NB4 (cell line): ENCODE measurements around the gene ARID1B.

Experiments used
- MYC ChIP-seq: IDR thresholded peaks from 2 replicates; pipeline ENCODE4 v1.6.1; 2011; ENCODE audit warnings: low read depth, low read length
- POLR2A ChIP-seq: IDR thresholded peaks from 2 replicates; pipeline ENCODE4 v1.6.1; 2011; ENCODE audit warnings: mild to moderate bottlenecking; ENCODE audit not compliant: insufficient read length; ENCODE audit errors: extremely low read depth
- TF ChIP-seq, protein P1 (sequence below): IDR thresholded peaks from one replicate; pipeline ENCODE4 v1.5.1; 2012; ENCODE audit warnings: low read depth, low read length

GRCh38 chr6:156779206-156780094, 2.3 kb downstream of the ARID1B start:
- TF ChIP-seq, protein P1, sequence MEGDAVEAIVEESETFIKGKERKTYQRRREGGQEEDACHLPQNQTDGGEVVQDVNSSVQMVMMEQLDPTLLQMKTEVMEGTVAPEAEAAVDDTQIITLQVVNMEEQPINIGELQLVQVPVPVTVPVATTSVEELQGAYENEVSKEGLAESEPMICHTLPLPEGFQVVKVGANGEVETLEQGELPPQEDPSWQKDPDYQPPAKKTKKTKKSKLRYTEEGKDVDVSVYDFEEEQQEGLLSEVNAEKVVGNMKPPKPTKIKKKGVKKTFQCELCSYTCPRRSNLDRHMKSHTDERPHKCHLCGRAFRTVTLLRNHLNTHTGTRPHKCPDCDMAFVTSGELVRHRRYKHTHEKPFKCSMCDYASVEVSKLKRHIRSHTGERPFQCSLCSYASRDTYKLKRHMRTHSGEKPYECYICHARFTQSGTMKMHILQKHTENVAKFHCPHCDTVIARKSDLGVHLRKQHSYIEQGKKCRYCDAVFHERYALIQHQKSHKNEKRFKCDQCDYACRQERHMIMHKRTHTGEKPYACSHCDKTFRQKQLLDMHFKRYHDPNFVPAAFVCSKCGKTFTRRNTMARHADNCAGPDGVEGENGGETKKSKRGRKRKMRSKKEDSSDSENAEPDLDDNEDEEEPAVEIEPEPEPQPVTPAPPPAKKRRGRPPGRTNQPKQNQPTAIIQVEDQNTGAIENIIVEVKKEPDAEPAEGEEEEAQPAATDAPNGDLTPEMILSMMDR = no peak
- TF ChIP-seq POLR2A (no peak), MYC (no peak)
